PFSK-1 (cell line): ENCODE results near the gene POLR3GL.

Experiments used
- FOXP2 ChIP-seq: optimal IDR thresholded peaks from 2 replicates; pipeline ENCODE3; 2011; ENCODE audit warnings: borderline replicate concordance, control low read depth, inconsistent platforms; ENCODE audit not compliant: insufficient read depth; ENCODE audit errors: extremely low read length, extremely low read depth
- POLR2AphosphoS5 ChIP-seq: IDR thresholded peaks from 2 replicates; pipeline ENCODE4 v1.6.1; 2012; ENCODE audit warnings: low read depth, mild to moderate bottlenecking, control low read depth, low read length, moderate library complexity
- TAF1 ChIP-seq: IDR thresholded peaks from 2 replicates; pipeline ENCODE4 v1.6.1; 2012; ENCODE audit warnings: low read length, control low read depth, borderline replicate concordance; ENCODE audit not compliant: insufficient read depth
- TF ChIP-seq, protein P1 (sequence below), 2 experiments: IDR thresholded peaks; 2 replicates each; pipeline versions ENCODE4 v1.6.1 to v1.8.0; 2011 to 2012; ENCODE audit warnings: low read depth in 2 of 2, low read length in 2 of 2, control low read depth in 1 of 2, inconsistent platforms in 1 of 2, mild to moderate bottlenecking in 1 of 2, moderate library complexity in 1 of 2; ENCODE audit not compliant: insufficient read depth in 1 of 2

DNA sequence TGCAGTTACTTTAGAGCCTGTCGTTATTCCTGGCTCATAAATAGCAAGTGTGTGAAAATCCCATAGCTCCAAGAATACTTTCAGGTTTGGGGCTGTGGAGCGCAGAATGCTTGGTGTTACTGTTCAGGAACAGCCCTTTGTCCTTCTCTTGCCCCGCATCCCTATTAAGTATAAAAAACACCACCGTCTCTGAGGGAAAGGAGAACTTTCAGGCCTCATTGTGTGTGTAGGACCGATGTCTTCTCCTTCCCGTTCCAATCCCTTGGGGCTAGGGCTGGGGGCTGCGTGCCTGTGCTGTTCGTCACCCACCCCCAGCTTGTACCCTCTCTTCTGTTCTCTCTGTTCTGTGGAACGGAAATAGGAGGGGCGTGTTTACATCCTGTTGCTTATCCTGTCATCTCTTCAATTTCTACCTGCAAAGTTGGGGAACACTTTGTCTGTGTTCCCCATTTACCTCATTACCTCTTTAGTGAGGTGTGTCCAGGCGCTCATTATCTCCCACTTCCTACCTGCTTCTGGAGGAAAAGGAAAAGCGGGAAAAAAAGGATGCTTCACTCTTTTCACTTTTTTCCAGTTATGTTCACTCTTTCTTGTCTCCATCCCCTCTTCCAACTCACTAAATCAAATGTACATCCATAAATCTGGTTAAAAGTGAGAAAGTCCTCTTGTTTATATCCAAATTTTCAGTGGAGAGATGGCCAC, 32.7 kb downstream of the POLR3GL start:
- TF ChIP-seq TAF1 = no peak
- peak; percentile 65 for TF ChIP-seq FOXP2
- TF ChIP-seq, protein P1, sequence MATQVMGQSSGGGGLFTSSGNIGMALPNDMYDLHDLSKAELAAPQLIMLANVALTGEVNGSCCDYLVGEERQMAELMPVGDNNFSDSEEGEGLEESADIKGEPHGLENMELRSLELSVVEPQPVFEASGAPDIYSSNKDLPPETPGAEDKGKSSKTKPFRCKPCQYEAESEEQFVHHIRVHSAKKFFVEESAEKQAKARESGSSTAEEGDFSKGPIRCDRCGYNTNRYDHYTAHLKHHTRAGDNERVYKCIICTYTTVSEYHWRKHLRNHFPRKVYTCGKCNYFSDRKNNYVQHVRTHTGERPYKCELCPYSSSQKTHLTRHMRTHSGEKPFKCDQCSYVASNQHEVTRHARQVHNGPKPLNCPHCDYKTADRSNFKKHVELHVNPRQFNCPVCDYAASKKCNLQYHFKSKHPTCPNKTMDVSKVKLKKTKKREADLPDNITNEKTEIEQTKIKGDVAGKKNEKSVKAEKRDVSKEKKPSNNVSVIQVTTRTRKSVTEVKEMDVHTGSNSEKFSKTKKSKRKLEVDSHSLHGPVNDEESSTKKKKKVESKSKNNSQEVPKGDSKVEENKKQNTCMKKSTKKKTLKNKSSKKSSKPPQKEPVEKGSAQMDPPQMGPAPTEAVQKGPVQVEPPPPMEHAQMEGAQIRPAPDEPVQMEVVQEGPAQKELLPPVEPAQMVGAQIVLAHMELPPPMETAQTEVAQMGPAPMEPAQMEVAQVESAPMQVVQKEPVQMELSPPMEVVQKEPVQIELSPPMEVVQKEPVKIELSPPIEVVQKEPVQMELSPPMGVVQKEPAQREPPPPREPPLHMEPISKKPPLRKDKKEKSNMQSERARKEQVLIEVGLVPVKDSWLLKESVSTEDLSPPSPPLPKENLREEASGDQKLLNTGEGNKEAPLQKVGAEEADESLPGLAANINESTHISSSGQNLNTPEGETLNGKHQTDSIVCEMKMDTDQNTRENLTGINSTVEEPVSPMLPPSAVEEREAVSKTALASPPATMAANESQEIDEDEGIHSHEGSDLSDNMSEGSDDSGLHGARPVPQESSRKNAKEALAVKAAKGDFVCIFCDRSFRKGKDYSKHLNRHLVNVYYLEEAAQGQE (IDR thresholded peaks at IDR 0.05; ENCODE audit: insufficient read depth in 1 of 2, low read depth in 2 of 2, low read length in 2 of 2) = no peak
- TF ChIP-seq POLR2AphosphoS5 = no peak
